ENCODE data around the gene C1orf21.

C1orf21 gene

GRCh38 chr1:184429335-184429734 is 42.5 kb downstream of the C1orf21 start:
- DNase-seq: no peak
- intact Hi-C loops (cut with DNase I): no loop called here

GRCh38 chr1:184433956-184434502 is 47.2 kb downstream of the C1orf21 start:
- intact Hi-C loops (cut with DNase I): no loop called here
- DNase-seq: no peak

GRCh38 chr1:184437291-184437690 is 50.5 kb downstream of the C1orf21 start:
- intact Hi-C loops (cut with DNase I): no loop called here
- no peak for DNase-seq

- intact Hi-C loops (cut with DNase I): no loop called here
- DNase-seq: no peak
Measured at GRCh38 chr1:184438363-184438762, 51.5 kb downstream of the C1orf21 start.

- intact Hi-C loops (cut with DNase I): no loop called here
- DNase-seq: no peak
Measured at GRCh38 chr1:184442260-184442659, 55.4 kb downstream of the C1orf21 start.

GRCh38 chr1:184443201-184443600 is 56.4 kb downstream of the C1orf21 start:
- intact Hi-C loops (cut with DNase I): no loop called here

GRCh38 chr1:184443624-184444023 is 56.8 kb downstream of the C1orf21 start:
- no peak for DNase-seq
- intact Hi-C loops (cut with DNase I): no loop called here

More at GRCh38 chr1:184443201-184443600, 56.4 kb downstream of the C1orf21 start:
- DNase-seq: no peak

GRCh38 chr1:184445997-184446396 is 59.2 kb downstream of the C1orf21 start:
- no peak for DNase-seq
- intact Hi-C loops (cut with DNase I): no loop called here

- intact Hi-C loops (cut with DNase I): no loop called here
- no peak for DNase-seq
Measured at GRCh38 chr1:184447651-184448185, 60.9 kb downstream of the C1orf21 start.

GRCh38 chr1:184449916-184450315 is 63.1 kb downstream of the C1orf21 start:
- DNase-seq: no peak
- intact Hi-C loops (cut with DNase I): loop anchor here (10.0 kb wide), 1 partner anchor 55 kb away; no protein-coding TSS in a partner anchor

- DNase-seq: no peak
- intact Hi-C loops (cut with DNase I): loop anchor here (10.0 kb wide), 1 partner anchor 61 kb away; no protein-coding TSS in a partner anchor
Measured at GRCh38 chr1:184455786-184456185, 69.0 kb downstream of the C1orf21 start.

- no peak for DNase-seq
- intact Hi-C loops (cut with DNase I): loop anchor here (10.0 kb wide), 1 partner anchor 61 kb away; no protein-coding TSS in a partner anchor
Measured at GRCh38 chr1:184456189-184456588, 69.4 kb downstream of the C1orf21 start.

- intact Hi-C loops (cut with DNase I): loop anchor here (10.0 kb wide), 1 partner anchor 63 kb away; no protein-coding TSS in a partner anchor
- no peak for DNase-seq
Measured at GRCh38 chr1:184457500-184457899, 70.7 kb downstream of the C1orf21 start.

GRCh38 chr1:184461321-184461720 is 74.5 kb downstream of the C1orf21 start:
- DNase-seq: no peak
- intact Hi-C loops (cut with DNase I): no loop called here

GRCh38 chr1:184462155-184462554 is 75.3 kb downstream of the C1orf21 start:
- intact Hi-C loops (cut with DNase I): no loop called here
- no peak for DNase-seq

GRCh38 chr1:184462990-184463389 is 76.2 kb downstream of the C1orf21 start:
- intact Hi-C loops (cut with DNase I): no loop called here
- DNase-seq: no peak

- intact Hi-C loops (cut with DNase I): no loop called here
Measured at GRCh38 chr1:184463680-184464079, 76.9 kb downstream of the C1orf21 start.

GRCh38 chr1:184464757-184465156 is 77.9 kb downstream of the C1orf21 start:
- intact Hi-C loops (cut with DNase I): no loop called here
- DNase-seq: no peak

More at GRCh38 chr1:184463680-184464079, 76.9 kb downstream of the C1orf21 start:
- DNase-seq: no peak

- no peak for DNase-seq
- intact Hi-C loops (cut with DNase I): no loop called here
Measured at GRCh38 chr1:184465489-184466146, 78.8 kb downstream of the C1orf21 start.

- intact Hi-C loops (cut with DNase I): no loop called here
- no peak for DNase-seq
Measured at GRCh38 chr1:184467295-184467694, 80.5 kb downstream of the C1orf21 start.

- DNase-seq: no peak
- intact Hi-C loops (cut with DNase I): no loop called here
Measured at GRCh38 chr1:184469396-184469795, 82.6 kb downstream of the C1orf21 start.

Data from head of caudate nucleus (tissue), 42 donors.